Kidney epithelial cell (primary cell): Measurements from ENCODE around the gene AFF3. TPM values are rescaled to one million over a fixed set of nuclear protein-coding genes. Genes with fewer than 3 reads are reported as not detected.

Experiments used
- DNase-seq: peaks from one replicate; pipeline ENCODE4 v3.0.0-alpha.2; 2010; ENCODE audit warnings: low read depth
- H3K27me3 ChIP-seq: 2 replicates; pipeline ENCODE4 v1.6.0; 2011; ENCODE audit warnings: low read length; ENCODE audit not compliant: control insufficient read depth, insufficient read depth
- H3K36me3 ChIP-seq: 2 replicates; pipeline ENCODE4 v1.5.1; 2011; ENCODE audit warnings: low read length; ENCODE audit not compliant: control insufficient read depth, insufficient read depth
- H3K4me3 ChIP-seq: 2 replicates; pipeline ENCODE4 v1.5.1; 2011; ENCODE audit warnings: low read depth, mild to moderate bottlenecking, control low read depth, low read length
- CTCF ChIP-seq: IDR thresholded peaks from 2 replicates; pipeline ENCODE4 v1.5.1; 2011; ENCODE audit warnings: mild to moderate bottlenecking, moderate library complexity, low read length, control low read depth, inconsistent platforms; ENCODE audit not compliant: insufficient read depth, poor library complexity, severe bottlenecking
- total RNA-seq: library from RNA; depleted of rRNA; stranded (reverse); fragments of >200 nt; gene quantifications from 2 replicates; pipeline ENCODE4 v1.2.3, GENCODE V29; 2015

AFF3 gene
- total RNA-seq, 1 donor from 2014 or later: 13.9 TPM

DNA sequence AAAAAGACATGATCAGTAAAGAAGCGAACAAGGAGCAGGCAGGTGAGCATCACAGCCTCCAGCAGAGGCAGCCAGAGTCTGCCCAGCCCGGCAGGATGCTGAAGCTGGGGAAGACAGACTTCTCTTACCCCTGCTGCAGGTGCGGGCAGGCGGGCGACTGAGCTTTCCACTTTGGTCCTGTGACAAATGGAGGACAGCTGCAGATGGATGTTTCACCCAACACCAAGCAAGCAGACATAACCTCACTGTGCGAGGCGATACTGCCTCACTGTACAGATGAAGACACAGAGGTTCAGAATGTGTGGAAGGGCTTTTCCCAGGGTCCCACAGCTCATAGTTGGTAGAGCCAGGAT, 251.0 kb downstream of the AFF3 start:
- Histone ChIP-seq H3K36me3 (no peaks in the 10 kb centered on the region), H3K4me3 (no peak overlapping the region), H3K27me3 (no peaks in the 10 kb centered on the region)
- no peak for TF ChIP-seq CTCF
- DNase-seq: no peak

GRCh38 chr2:99890568-99891427, 251.6 kb downstream of the AFF3 start:
- H3K36me3 ChIP-seq: no peaks in the 10 kb centered on the region
- H3K4me3 ChIP-seq: no peak overlapping the region
- TF ChIP-seq CTCF: no peak
- H3K27me3 ChIP-seq: no peaks in the 10 kb centered on the region
- no peak for DNase-seq

DNA sequence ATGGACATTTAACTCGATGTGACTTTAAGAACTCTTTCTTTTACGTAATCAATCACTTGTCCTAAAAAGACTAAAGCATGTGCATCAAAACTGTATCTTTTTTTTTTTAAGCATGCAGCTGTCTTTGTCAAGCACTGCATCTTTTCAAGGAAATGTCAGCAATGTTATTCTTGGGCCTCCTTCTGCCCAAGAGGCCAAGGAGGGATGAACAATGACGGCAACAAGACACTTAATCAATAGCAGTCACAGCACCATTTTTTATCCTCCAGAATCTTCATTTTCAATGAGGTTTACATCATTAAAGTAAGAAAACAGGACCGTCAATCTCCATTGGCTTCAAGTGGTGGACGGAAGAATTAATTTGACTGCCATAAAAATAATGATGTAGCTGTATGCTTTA, 253.8 kb downstream of the AFF3 start:
- DNase-seq: no peak
- no peaks in the 10 kb centered on the region for H3K36me3 ChIP-seq
- no peaks in the 10 kb centered on the region for H3K27me3 ChIP-seq
- no peak overlapping the region for H3K4me3 ChIP-seq
- TF ChIP-seq CTCF: no peak

DNA sequence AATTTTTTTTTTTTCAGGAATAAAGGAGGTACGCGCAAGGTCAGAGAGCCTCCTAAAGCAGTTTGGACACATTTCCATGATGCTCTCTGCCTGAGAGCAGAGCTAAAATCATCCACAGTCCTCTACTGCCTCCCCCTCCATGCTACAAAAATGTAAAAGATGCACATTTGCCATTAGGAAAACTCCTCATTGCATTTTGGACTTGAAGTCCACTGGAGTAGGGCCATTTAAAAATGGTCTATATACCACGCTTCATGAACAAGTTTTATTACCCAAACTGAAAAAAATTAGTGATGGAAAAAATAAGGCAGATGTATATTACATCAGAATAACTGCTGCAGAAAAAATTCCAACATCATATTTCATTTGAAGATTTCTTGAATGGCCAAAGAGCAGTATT, 256.0 kb downstream of the AFF3 start:
- H3K4me3 ChIP-seq: no peak overlapping the region
- no peak for DNase-seq
- H3K27me3 ChIP-seq: no peaks in the 10 kb centered on the region
- TF ChIP-seq CTCF: no peak
- no peaks in the 10 kb centered on the region for H3K36me3 ChIP-seq

DNA sequence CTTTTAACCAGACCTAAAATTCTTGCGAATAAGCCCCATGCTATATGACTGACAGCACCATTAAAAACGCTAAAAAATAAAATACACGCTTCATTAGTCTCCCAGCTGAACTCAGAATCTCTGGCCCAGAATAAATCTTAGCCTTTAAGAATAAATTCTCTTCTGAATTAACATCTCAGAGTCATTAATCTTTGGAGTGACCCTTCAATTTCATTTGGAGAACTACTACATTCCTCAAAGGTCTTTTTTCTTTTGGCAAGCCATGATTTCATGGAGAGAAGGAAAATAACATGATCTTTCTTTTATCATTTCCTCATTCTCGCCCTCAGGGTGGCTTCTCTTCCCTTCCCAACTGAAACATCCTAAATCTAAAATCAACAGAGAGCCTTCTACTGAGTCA, 259.0 kb downstream of the AFF3 start:
- DNase-seq: no peak
- no peak overlapping the region for H3K4me3 ChIP-seq
- no peaks in the 10 kb centered on the region for H3K36me3 ChIP-seq
- TF ChIP-seq CTCF: no peak
- no peaks in the 10 kb centered on the region for H3K27me3 ChIP-seq

DNA sequence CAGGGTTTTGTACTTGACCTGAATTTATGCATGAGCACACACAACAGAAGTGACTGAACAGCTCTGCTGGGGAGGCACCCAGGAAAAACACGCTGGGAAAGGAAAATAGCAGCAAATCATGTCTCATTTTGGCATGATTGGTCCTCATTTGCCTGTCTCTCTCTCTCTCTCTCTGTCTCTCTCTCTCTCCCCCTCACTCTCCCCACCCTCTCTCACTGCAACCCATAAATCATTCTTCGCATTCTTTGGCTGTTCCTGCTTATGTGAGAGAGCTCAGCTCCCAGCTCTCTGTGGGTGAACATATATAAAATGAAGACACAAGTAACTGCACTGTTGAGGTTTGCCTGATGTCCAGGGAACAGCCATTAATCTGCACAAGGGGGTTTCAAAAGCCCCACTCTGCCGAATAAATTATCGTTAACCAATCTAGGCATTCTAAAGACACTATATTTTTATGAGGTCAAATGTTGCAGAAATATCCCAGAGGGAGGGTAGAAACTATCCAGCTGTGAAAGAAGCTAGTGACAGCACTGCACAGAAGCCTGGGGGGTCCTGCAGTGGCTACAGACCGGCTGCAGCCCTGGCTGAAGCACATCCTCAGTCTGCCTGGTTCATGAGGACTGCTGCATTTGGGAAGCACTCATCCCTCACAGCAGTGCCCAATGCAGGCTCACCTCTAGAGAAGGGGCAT, 260.3 kb downstream of the AFF3 start:
- DNase-seq: peak; percentile 63
- no peaks in the 10 kb centered on the region for H3K27me3 ChIP-seq
- TF ChIP-seq CTCF: no peak
- no peak overlapping the region for H3K4me3 ChIP-seq
- H3K36me3 ChIP-seq: no peaks in the 10 kb centered on the region
